B cell (primary cell): Measurements from ENCODE around the gene NAB2. TPM values are rescaled to one million over a fixed set of nuclear protein-coding genes. Genes with fewer than 3 reads are reported as not detected.
A peak's percentile ranks its signal among the peaks of the same experiment; 100 is the strongest.

Experiments
- ATAC-seq: fragments of 200-7000 bp; cut with Tn5 transposase; one replicate; pipeline ENCODE4 v1.10.0; 2021; ENCODE audit warnings: low read depth, mild to moderate bottlenecking, moderate number of reproducible peaks, moderate library complexity
- CTCF ChIA-PET: fragments of 350-600 bp; sonication (Branson Sonifier 250); formaldehyde crosslinking; loops from one replicate; lab custom pipeline; 2021; ENCODE audit warnings: antibody characterized with exemption, inconsistent platforms; lab: Charles Lee
- POLR2A ChIA-PET: fragments of 350-600 bp; sonication (Branson Sonifier 250); formaldehyde crosslinking; loops from one replicate; lab custom pipeline; 2021; ENCODE audit warnings: antibody characterized with exemption; lab: Charles Lee
- DNase-seq: peaks from one replicate; pipeline ENCODE4 v3.0.0; 2013
- H2AFZ ChIP-seq: 2 replicates; pipeline ENCODE4 v1.6.1; 2012; ENCODE audit warnings: mild to moderate bottlenecking, low read depth, low read length; ENCODE audit not compliant: insufficient read depth, poor library complexity, severe bottlenecking
- H3K27ac ChIP-seq, 2 donors: 1 replicate in 1 of 2; 2 replicates in 1 of 2; pipeline ENCODE4 v1.5.1; 2012 to 2013; ENCODE audit warnings: low read length in 2 of 2, mild to moderate bottlenecking in 2 of 2, moderate library complexity in 1 of 2
- H3K27me3 ChIP-seq, 4 experiments: fragments of 200-600 bp in 1 of 4; sonication (generic) in 1 of 4; replicated peaks in 1 of 4; 1 replicate in 2 of 4; 2 replicates in 2 of 4; pipeline versions ENCODE4 v1.6.1 to v1.7.0; 2013 to 2016; ENCODE audit warnings: low read length in 3 of 4, mild to moderate bottlenecking in 2 of 4, mixed read lengths in 1 of 4, moderate library complexity in 1 of 4; ENCODE audit not compliant: insufficient read depth in 4 of 4, control insufficient read depth in 3 of 4; ENCODE audit errors: control extremely low read depth in 1 of 4
- H3K36me3 ChIP-seq, 2 experiments: replicated peaks in 1 of 2; 1 replicate in 1 of 2; 2 replicates in 1 of 2; pipeline versions ENCODE4 v1.6.1 to v1.7.1; 2013; ENCODE audit warnings: low read length in 1 of 2; ENCODE audit not compliant: insufficient read depth in 2 of 2, control insufficient read depth in 1 of 2; ENCODE audit errors: control extremely low read depth in 1 of 2, extremely low read depth in 1 of 2
- H3K4me1 ChIP-seq, 2 donors: fragments of 200-600 bp in 1 of 2; sonication (generic) in 1 of 2; 1 replicate in 1 of 2; 2 replicates in 1 of 2; pipeline versions ENCODE4 v1.5.1 to v1.6.1; 2013 to 2017; ENCODE audit warnings: low read length in 2 of 2; ENCODE audit not compliant: control insufficient read depth in 2 of 2, insufficient read depth in 2 of 2
- H3K4me2 ChIP-seq: replicated peaks from 2 replicates; pipeline ENCODE3; 2012; ENCODE audit warnings: mild to moderate bottlenecking, low read depth, low read length; ENCODE audit not compliant: poor library complexity, severe bottlenecking
- H3K4me3 ChIP-seq, 5 experiments: fragments of 200-600 bp in 1 of 5; sonication (generic) in 1 of 5; 1 replicate in 3 of 5; 2 replicates in 2 of 5; pipeline versions ENCODE4 v1.5.1 to v1.7.0; 2011 to 2016; ENCODE audit warnings: low read length in 4 of 5, mild to moderate bottlenecking in 4 of 5, low read depth in 2 of 5, control low read depth in 1 of 5, moderate library complexity in 1 of 5; ENCODE audit not compliant: insufficient read depth in 1 of 5; ENCODE audit errors: control extremely low read depth in 1 of 5, extremely low read depth in 1 of 5
- H3K79me2 ChIP-seq: fragments of 200-600 bp; sonication (generic); one replicate; pipeline ENCODE4 v1.6.0; 2016; ENCODE audit warnings: low read length; ENCODE audit not compliant: control insufficient read depth, insufficient read depth
- H3K9ac ChIP-seq: fragments of 200-600 bp; sonication (generic); 2 replicates; pipeline ENCODE4 v1.6.1; 2017; ENCODE audit warnings: mild to moderate bottlenecking, low read length, moderate library complexity
- H3K9me3 ChIP-seq, 3 donors: one replicate each; pipeline versions ENCODE4 v1.6.1 to v1.7.1; 2013; ENCODE audit warnings: low read length in 2 of 3; ENCODE audit not compliant: control insufficient read depth in 2 of 3, insufficient read depth in 1 of 3; ENCODE audit errors: control extremely low read depth in 1 of 3
- H4K20me1 ChIP-seq: 2 replicates; pipeline ENCODE4 v1.6.0; 2012; ENCODE audit warnings: mild to moderate bottlenecking, low read length; ENCODE audit not compliant: insufficient read depth, control insufficient read depth, poor library complexity, severe bottlenecking
- H3K27ac Mint-ChIP-seq: one replicate; pipeline ENCODE4 v1.8.0; 2021; ENCODE audit warnings: mixed read lengths
- H3K27me3 Mint-ChIP-seq: one replicate; pipeline ENCODE4 v1.8.0; 2021; ENCODE audit warnings: mixed read lengths
- H3K4me1 Mint-ChIP-seq: one replicate; pipeline ENCODE4 v1.8.0; 2021; ENCODE audit warnings: mixed read lengths
- H3K4me3 Mint-ChIP-seq: one replicate; pipeline ENCODE4 v1.8.0; 2021; ENCODE audit warnings: mixed read lengths
- H3K9me3 Mint-ChIP-seq: one replicate; pipeline ENCODE4 v1.8.0; 2022; ENCODE audit warnings: mixed read lengths; ENCODE audit not compliant: insufficient read depth
- EZH2 ChIP-seq: IDR thresholded peaks from 2 replicates; pipeline ENCODE4 v1.6.1; 2012; ENCODE audit warnings: borderline replicate concordance, low read depth, mild to moderate bottlenecking, moderate library complexity, low read length; ENCODE audit not compliant: insufficient read depth, poor library complexity, severe bottlenecking
- WGBS: methylation state at CpG from one replicate; pipeline ENCODE4 v1.1.5; 2013; ENCODE audit warnings: missing lambda C conversion rate; ENCODE audit not compliant: insufficient coverage; 5-methylcytosine and 5-hydroxymethylcytosine counted together
- intact Hi-C: fragments of 100-400 bp; cut with micrococcal nuclease; formaldehyde crosslinking; loops from one replicate; pipeline ENCODE4 v1.10.0; 2022
- polyA plus RNA-seq: library from polyadenylated mRNA; depleted of rRNA; stranded (reverse); fragments of >200 nt; gene quantifications from 2 replicates; pipeline ENCODE4 v1.2.3, GENCODE V29; 2012
- total RNA-seq, 2 donors: library from RNA; stranded (reverse); fragments of 120-200 nt in 1 of 2; gene quantifications; 1 replicate in 1 of 2; 2 replicates in 1 of 2; pipeline versions ENCODE4 v1.2.3 to v1.2.4, GENCODE V29; 2013 to 2022
- TF ChIP-seq, protein P1 (sequence below): fragments of 200-600 bp; IDR thresholded peaks from one replicate; pipeline ENCODE4 v1.8.0; 2022; ENCODE audit warnings: antibody characterized with exemption, mild to moderate bottlenecking

Gene NAB2
- total and polyA plus RNA-seq, 2 donors (not counting 1 experiment from before 2014, with no cell fraction given) = 6.7 to 52.1 TPM

DNA sequence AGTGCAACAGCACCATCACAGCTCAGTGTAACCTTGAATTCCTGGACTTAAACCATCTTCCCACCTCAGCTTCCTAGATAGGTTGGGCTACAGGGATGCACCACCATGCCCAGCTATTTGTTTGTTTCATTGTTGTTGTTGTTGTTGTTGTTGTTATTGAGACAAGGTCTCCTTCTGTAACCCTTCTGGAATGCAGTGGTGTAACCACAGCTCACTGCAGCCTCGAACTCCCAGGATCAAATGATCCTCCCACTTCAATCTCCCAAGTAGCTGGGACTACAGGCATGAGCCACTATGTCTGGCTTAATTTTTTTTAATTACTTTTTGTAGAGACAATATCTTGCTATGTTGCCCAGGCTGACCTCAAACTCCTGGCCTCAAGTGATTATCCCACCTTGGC is 9.1 kb upstream of the NAB2 start:
- Mint-ChIP-seq H3K4me1 (peaks cover 24% of the 10 kb centered on the region), H3K4me3 (peak overlapping the region; percentile 56), H3K27me3 (no peaks in the 10 kb centered on the region), H3K9me3 (no peaks in the 10 kb centered on the region), H3K27ac (peak overlapping the region; percentile 82)
- no peak for TF ChIP-seq EZH2
- TF ChIP-seq, protein P1, sequence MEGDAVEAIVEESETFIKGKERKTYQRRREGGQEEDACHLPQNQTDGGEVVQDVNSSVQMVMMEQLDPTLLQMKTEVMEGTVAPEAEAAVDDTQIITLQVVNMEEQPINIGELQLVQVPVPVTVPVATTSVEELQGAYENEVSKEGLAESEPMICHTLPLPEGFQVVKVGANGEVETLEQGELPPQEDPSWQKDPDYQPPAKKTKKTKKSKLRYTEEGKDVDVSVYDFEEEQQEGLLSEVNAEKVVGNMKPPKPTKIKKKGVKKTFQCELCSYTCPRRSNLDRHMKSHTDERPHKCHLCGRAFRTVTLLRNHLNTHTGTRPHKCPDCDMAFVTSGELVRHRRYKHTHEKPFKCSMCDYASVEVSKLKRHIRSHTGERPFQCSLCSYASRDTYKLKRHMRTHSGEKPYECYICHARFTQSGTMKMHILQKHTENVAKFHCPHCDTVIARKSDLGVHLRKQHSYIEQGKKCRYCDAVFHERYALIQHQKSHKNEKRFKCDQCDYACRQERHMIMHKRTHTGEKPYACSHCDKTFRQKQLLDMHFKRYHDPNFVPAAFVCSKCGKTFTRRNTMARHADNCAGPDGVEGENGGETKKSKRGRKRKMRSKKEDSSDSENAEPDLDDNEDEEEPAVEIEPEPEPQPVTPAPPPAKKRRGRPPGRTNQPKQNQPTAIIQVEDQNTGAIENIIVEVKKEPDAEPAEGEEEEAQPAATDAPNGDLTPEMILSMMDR = no peak
- intact Hi-C loops = loop anchor here (1.0 to 10.0 kb wide), 8 partner anchors 7 to 925 kb away; partner anchors contain the start of genes BAZ2A, CDK4, MARCHF9 and MYL6
- Histone ChIP-seq H2AFZ (no peak overlapping the region), H3K36me3 (no peaks in the 10 kb centered on the region), H3K27ac (peak overlapping the region in 1 of 2 donors; percentile 82), H3K4me2 (peak overlapping the region; percentile 66), H3K4me1 (peaks cover 7 to 18% of the 10 kb centered on the region in 2 donors), H3K27me3 (no peaks in the 10 kb centered on the region), H3K79me2 (peaks cover 23% of the 10 kb centered on the region), H3K9ac (no peak overlapping the region), H3K4me3 (no peak overlapping the region), H4K20me1 (peaks cover 6% of the 10 kb centered on the region), H3K9me3 (no peaks in the 10 kb centered on the region)
- DNase-seq = no peak
- WGBS = no CpG with 5 or more reads among the region's 1 CpG
- ChIA-PET POLR2A (interaction anchor here (1.3 to 3.2 kb wide), 5 partner anchors 9 to 31 kb away, joined by 4 to 57 read pairs (median 9); partner anchors contain the start of genes NAB2 and STAT6), CTCF (interaction anchor here (1.1 to 20.9 kb wide), 9 partner anchors 8 to 163 kb away, joined by 3 to 420 read pairs (median 7); partner anchors contain the start of genes NAB2 and STAT6)
- no peak for ATAC-seq

DNA sequence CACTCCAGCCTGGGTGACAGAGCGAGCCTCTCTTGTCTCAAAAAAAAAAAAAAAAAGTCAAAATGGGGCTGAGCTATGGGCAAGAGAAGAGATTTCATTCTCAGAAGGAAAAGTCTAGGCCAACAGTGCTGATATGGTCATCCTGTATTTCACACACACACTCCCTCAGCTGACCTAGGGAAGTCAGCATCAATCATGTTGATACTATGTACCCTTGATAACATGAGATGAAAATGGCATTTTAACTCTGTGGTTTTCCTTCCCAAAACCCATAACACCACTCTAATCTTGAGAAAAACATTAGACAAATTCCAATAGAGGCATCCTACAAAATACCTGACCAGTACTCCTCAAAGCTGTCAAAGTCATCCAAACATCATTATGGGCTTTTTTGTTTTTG is 8.1 kb upstream of the NAB2 start:
- TF ChIP-seq EZH2 = no peak
- TF ChIP-seq, protein P1 = no peak
- Histone ChIP-seq H3K36me3 (no peaks in the 10 kb centered on the region), H3K79me2 (peaks cover 16% of the 10 kb centered on the region), H2AFZ (no peak overlapping the region), H4K20me1 (peaks cover 6% of the 10 kb centered on the region), H3K9ac (no peak overlapping the region), H3K27ac (no peak overlapping the region), H3K4me3 (no peak overlapping the region), H3K27me3 (no peaks in the 10 kb centered on the region), H3K9me3 (no peaks in the 10 kb centered on the region), H3K4me1 (peaks cover 8 to 21% of the 10 kb centered on the region in 2 donors), H3K4me2 (no peak overlapping the region)
- ChIA-PET POLR2A (no interaction called here), CTCF (interaction anchor here (0.6 to 20.9 kb wide), 5 partner anchors 9 to 160 kb away, joined by 3 to 420 read pairs (median 23); partner anchors contain the start of genes NAB2 and STAT6)
- no peak for DNase-seq
- Mint-ChIP-seq H3K4me3 (peak overlapping the region; percentile 27), H3K4me1 (peaks cover 31% of the 10 kb centered on the region), H3K9me3 (no peaks in the 10 kb centered on the region), H3K27me3 (no peaks in the 10 kb centered on the region), H3K27ac (peak overlapping the region; percentile 34)
- no peak for ATAC-seq
- intact Hi-C loops = loop anchor here (10.0 kb wide), 2 partner anchors 446 to 674 kb away; partner anchors contain the start of genes BAZ2A, CDK4 and MARCHF9
- WGBS = no CpG with 5 or more reads among the region's 1 CpG
